SK-N-SH (cell line): ENCODE data around the gene GABRG3. TPM values are rescaled to one million over a fixed set of nuclear protein-coding genes. Genes with fewer than 3 reads are reported as not detected.

Experiments used
- CTCF ChIA-PET: fragments of 300-600, 350-600 bp; formaldehyde crosslinking; extraction: SDS; loops from one replicate; lab custom pipeline; 2021; lab: Yijun Ruan, JAX
- POLR2A ChIA-PET: fragments of 350-600 bp; sonication (Branson Sonifier 250); formaldehyde crosslinking; extraction: SDS; loops from one replicate; lab custom pipeline; 2020; ENCODE audit warnings: antibody characterized with exemption, inconsistent platforms; lab: Yijun Ruan, JAX
- DNase-seq: peaks from one replicate; pipeline ENCODE4 v3.0.0; 2012
- H2AFZ ChIP-seq: fragments of 200-600 bp; sonication (generic); 2 replicates; pipeline ENCODE4 v1.8.1; 2016; ENCODE audit warnings: antibody characterized with exemption, mild to moderate bottlenecking, low read depth
- H3F3A ChIP-seq: fragments of 200-600 bp; sonication (generic); replicated peaks from 2 replicates; pipeline ENCODE3; 2016; ENCODE audit warnings: antibody characterized with exemption, mild to moderate bottlenecking; ENCODE audit not compliant: insufficient read depth
- H3K27ac ChIP-seq, 2 experiments: fragments of 200-500 bp in 1 of 2; fragments of 200-600 bp in 1 of 2; sonication (Bioruptor generic) in 1 of 2; sonication (generic), shearing (Covaris generic) in 1 of 2; 2 replicates each; pipeline versions ENCODE4 v1.5.1 to v1.6.1; 2014 to 2016; ENCODE audit warnings: low read depth in 2 of 2, inconsistent platforms in 1 of 2, low read length in 1 of 2, mild to moderate bottlenecking in 1 of 2, mixed read lengths in 1 of 2
- H3K27me3 ChIP-seq: fragments of 200-600 bp; sonication (generic), shearing (Covaris generic); 2 replicates; pipeline ENCODE4 v1.6.1; 2016; ENCODE audit warnings: mixed run types; ENCODE audit not compliant: insufficient read depth
- H3K36me3 ChIP-seq, 2 experiments: fragments of 200-500 bp in 1 of 2; fragments of 200-600 bp in 1 of 2; sonication (Bioruptor generic) in 1 of 2; sonication (generic) in 1 of 2; replicated peaks in 1 of 2; 2 replicates each; pipeline versions ENCODE3 to v1.5.1; 2014 to 2016; ENCODE audit warnings: low read length in 1 of 2, mild to moderate bottlenecking in 1 of 2; ENCODE audit not compliant: insufficient read depth in 2 of 2, control insufficient read depth in 1 of 2
- H3K4me1 ChIP-seq, 2 experiments: fragments of 200-500 bp in 1 of 2; fragments of 200-600 bp in 1 of 2; sonication (Bioruptor generic) in 1 of 2; sonication (generic), shearing (Covaris generic) in 1 of 2; 2 replicates each; pipeline versions ENCODE4 v1.5.1 to v1.6.1; 2014 to 2016; ENCODE audit warnings: low read depth in 1 of 2, low read length in 1 of 2, mixed run types in 1 of 2; ENCODE audit not compliant: insufficient read depth in 2 of 2, control insufficient read depth in 1 of 2
- H3K4me2 ChIP-seq: fragments of 200-600 bp; sonication (generic), shearing (Covaris generic); 2 replicates; pipeline ENCODE4 v1.6.1; 2017; ENCODE audit warnings: mixed run types
- H3K4me3 ChIP-seq, 2 experiments: fragments of 200-500 bp in 1 of 2; fragments of 200-600 bp in 1 of 2; sonication (Bioruptor generic) in 1 of 2; sonication (generic), shearing (Covaris generic) in 1 of 2; 2 replicates each; pipeline versions ENCODE4 v1.5.1 to v1.8.1; 2014 to 2016; ENCODE audit warnings: low read depth in 2 of 2, inconsistent platforms in 1 of 2, low read length in 1 of 2, mild to moderate bottlenecking in 1 of 2, mixed read lengths in 1 of 2, moderate library complexity in 1 of 2
- H3K79me2 ChIP-seq: fragments of 200-600 bp; sonication (generic); 2 replicates; pipeline ENCODE4 v1.8.1; 2017; ENCODE audit warnings: mild to moderate bottlenecking; ENCODE audit not compliant: insufficient read depth
- H3K9ac ChIP-seq: fragments of 200-600 bp; sonication (generic); 2 replicates; pipeline ENCODE4 v1.6.1; 2017; ENCODE audit warnings: mixed run types
- H3K9me2 ChIP-seq: fragments of 200-600 bp; sonication (generic); 2 replicates; pipeline ENCODE4 v1.6.1; 2017; ENCODE audit warnings: mixed run types
- H3K9me3 ChIP-seq: fragments of 200-600 bp; sonication (generic); 2 replicates; pipeline ENCODE4 v1.6.1; 2017; ENCODE audit warnings: mixed run types, mild to moderate bottlenecking, moderate library complexity
- H4K20me1 ChIP-seq: fragments of 200-600 bp; sonication (generic); 2 replicates; pipeline ENCODE4 v1.6.1; 2017; ENCODE audit warnings: mild to moderate bottlenecking, mixed run types; ENCODE audit not compliant: insufficient read depth
- EZH2phosphoT487 ChIP-seq: fragments of 200-600 bp; sonication (generic); IDR thresholded peaks from 2 replicates; pipeline ENCODE4 v1.6.1; 2017; ENCODE audit warnings: low read depth, mixed run types, mild to moderate bottlenecking, antibody characterized with exemption, moderate library complexity, borderline replicate concordance
- FOSL2 ChIP-seq: IDR thresholded peaks from 2 replicates; pipeline ENCODE4 v1.4.0; 2012; ENCODE audit warnings: low read depth, mild to moderate bottlenecking, moderate library complexity, borderline replicate concordance
- FOXM1 ChIP-seq: IDR thresholded peaks from 2 replicates; pipeline ENCODE4 v1.4.0; 2012; ENCODE audit warnings: low read depth, mild to moderate bottlenecking
- NRF1 ChIP-seq: IDR thresholded peaks from 2 replicates; pipeline ENCODE4 v1.6.1; 2012; ENCODE audit warnings: low read depth, mild to moderate bottlenecking, low read length
- RAD21 ChIP-seq: IDR thresholded peaks from 2 replicates; pipeline ENCODE4 v1.6.1; 2012; ENCODE audit warnings: mild to moderate bottlenecking, low read length
- REST ChIP-seq: IDR thresholded peaks from 2 replicates; pipeline ENCODE4 v1.6.1; 2012; ENCODE audit warnings: mild to moderate bottlenecking, low read depth, low read length, moderate library complexity
- USF2 ChIP-seq: fragments of 150-350 bp; IDR thresholded peaks from 2 replicates; pipeline ENCODE4 v1.6.1; 2017; ENCODE audit warnings: antibody characterized with exemption, low read length, low read depth, borderline replicate concordance
- WGBS: methylation state at CpG from one replicate; pipeline ENCODE4 v1.1.6; 2017; ENCODE audit warnings: low lambda C conversion rate; 5-methylcytosine and 5-hydroxymethylcytosine counted together
- polyA plus RNA-seq, 3 experiments: library from polyadenylated mRNA; depleted of rRNA; stranded (reverse); fragments of >200 nt; gene quantifications; 2 replicates each; pipeline ENCODE4 v1.2.3, GENCODE V29; 2012

Gene GABRG3
- polyA plus RNA-seq, 1 of the 3 experiments (the other 2 are of a cell fraction), result not detected

GRCh38 chr15:26943866-26944265 lies 27.1 kb upstream of the GABRG3 start (continued):
- TF ChIP-seq REST, result no peak
- TF ChIP-seq USF2, result no peak
- no peak for TF ChIP-seq NRF1
- TF ChIP-seq EZH2phosphoT487, result no peak
- no peak for TF ChIP-seq FOSL2

- no peak overlapping the region for H3K27ac ChIP-seq
- H3K79me2 ChIP-seq, result no peaks in the 10 kb centered on the region
- no peaks in the 10 kb centered on the region for H3K9me2 ChIP-seq
- H3K4me2 ChIP-seq, result no peak overlapping the region
- ChIA-PET POLR2A (no interaction called here), CTCF (no interaction called here)
- 68% methylated on average over 13 of the region's 13 CpGs for WGBS
- no peaks in the 10 kb centered on the region for H3K27me3 ChIP-seq
- H3F3A ChIP-seq, result no peaks in the 10 kb centered on the region
- H4K20me1 ChIP-seq, result no peaks in the 10 kb centered on the region
- H2AFZ ChIP-seq, result no peak overlapping the region
- H3K9me3 ChIP-seq, result no peaks in the 10 kb centered on the region
- H3K36me3 ChIP-seq, result no peaks in the 10 kb centered on the region
- H3K4me3 ChIP-seq, result no peak overlapping the region
- TF ChIP-seq USF2 (no peak), FOXM1 (no peak)
- peaks cover 0 to 4% of the 10 kb centered on the region in 2 experiments; a peak in 1 of 4 replicates for H3K4me1 ChIP-seq
- no peak overlapping the region for H3K9ac ChIP-seq
- DNase-seq, result no peak
Observed at GRCh38 chr15:26945046-26945445, 25.9 kb upstream of the GABRG3 start.

GRCh38 chr15:26950001-26950400 lies 21.0 kb upstream of the GABRG3 start:
- Histone ChIP-seq H3F3A (no peaks in the 10 kb centered on the region), H3K4me2 (no peak overlapping the region), H3K27ac (no peak overlapping the region), H3K4me3 (no peak overlapping the region), H3K36me3 (no peaks in the 10 kb centered on the region), H3K27me3 (no peaks in the 10 kb centered on the region), H3K9me2 (no peaks in the 10 kb centered on the region), H3K79me2 (no peaks in the 10 kb centered on the region), H3K9ac (no peak overlapping the region), H3K9me3 (no peaks in the 10 kb centered on the region), H4K20me1 (no peaks in the 10 kb centered on the region), H3K4me1 (peaks cover 0 to 4% of the 10 kb centered on the region in 2 experiments; a peak in 1 of 4 replicates), H2AFZ (no peak overlapping the region)
- 17% methylated on average over 2 of the region's 2 CpGs for WGBS
- no peak for DNase-seq
- ChIA-PET CTCF (interaction anchor here (1.0 kb wide), 1 partner anchor 9 kb away, joined by 4 read pairs; no protein-coding TSS in a partner anchor), POLR2A (no interaction called here)
- no peak for TF ChIP-seq RAD21
